ENCODE data around the gene SPECC1. TPM values are rescaled to one million over a fixed set of nuclear protein-coding genes. Genes with fewer than 3 reads are reported as not detected.

Gene SPECC1
- total and polyA plus RNA-seq, 2 donors (not counting 3 experiments of a cell fraction or from before 2014, with no cell fraction given), result 5.3 to 20.4 TPM

GRCh38 chr17:20273741-20274500 is 264.8 kb downstream of the SPECC1 start:
- no peaks in the 10 kb centered on the region for H3K27me3 ChIP-seq (ENCODE audit: control insufficient read depth in 2 of 2, insufficient read depth in 2 of 2, low read length in 2 of 2)
- CTCF ChIA-PET, result interaction anchor here (0.7 kb wide), 1 partner anchor 41 kb away, joined by 4 read pairs; no protein-coding TSS in a partner anchor
- H2AFZ ChIP-seq (ENCODE audit: low read depth, low read length), result no peak overlapping the region
- no TSS peak for BruUV-seq (replicated peaks)
- H4K20me1 ChIP-seq (replicated peaks; ENCODE audit: control insufficient read depth, extremely low read depth, insufficient read depth, low read length), result no peaks in the 10 kb centered on the region
- POLR2A ChIA-PET, result no interaction called here
- no peaks in the 10 kb centered on the region for H3K9me1 ChIP-seq (replicated peaks; ENCODE audit: control insufficient read depth, extremely low read depth, insufficient read depth, low read length)
- no peaks in the 10 kb centered on the region for H3K9me3 ChIP-seq (replicated peaks; ENCODE audit: control insufficient read depth, insufficient read depth, low read length)
- intact Hi-C loops (cut with micrococcal nuclease) (no loop called here), dilution Hi-C loops (cut with MboI; ENCODE audit: extremely low pct_ligation_motif_present, low sequenced_read_pairs) (no loop called here)
- FAIRE-seq, result no peak
- no peak overlapping the region for H3K4me3 ChIP-seq (replicated peaks in 1 of 3; ENCODE audit: insufficient read depth in 1 of 3, low read depth in 1 of 3, low read length in 3 of 3)
- H3K4me1 ChIP-seq (ENCODE audit: control insufficient read depth, extremely low read depth, insufficient read depth, low read length), result no peaks in the 10 kb centered on the region
- H3K4me2 ChIP-seq (ENCODE audit: insufficient read depth, low read length), result no peak overlapping the region
- H3K79me2 ChIP-seq (ENCODE audit: control insufficient read depth, insufficient read depth, low read length), result no peaks in the 10 kb centered on the region
- H3K27ac ChIP-seq (ENCODE audit: insufficient read depth, low read depth, low read length), result no peak overlapping the region
- TF ChIP-seq GATA2 (IDR thresholded peaks at IDR 0.05; ENCODE audit: insufficient read depth, insufficient read length, low read depth, low read length), result no peak
- TF ChIP-seq FOS (IDR thresholded peaks at IDR 0.05; ENCODE audit: borderline replicate concordance, insufficient read depth, low read length), result no peak
- TF ChIP-seq POLR2AphosphoS5 (IDR thresholded peaks at IDR 0.05; ENCODE audit: insufficient read depth, low read depth, low read length), result no peak
- TF ChIP-seq MYC (IDR thresholded peaks at IDR 0.05; ENCODE audit: low read depth, low read length), result no peak
- no peak for TF ChIP-seq JUN (IDR thresholded peaks at IDR 0.05; ENCODE audit: borderline replicate concordance, insufficient read depth, insufficient read length, low read depth)
- no peak overlapping the region for H3K9ac ChIP-seq (replicated peaks; ENCODE audit: extremely low read depth, insufficient read depth, low read length)
- no peaks in the 10 kb centered on the region for H3K36me3 ChIP-seq (ENCODE audit: control insufficient read depth in 2 of 2, extremely low read depth in 1 of 2, insufficient read depth in 2 of 2, low read length in 2 of 2)
- DNase-seq (ENCODE audit: low read depth, low spot score), result no peak

- H3K4me2 ChIP-seq (ENCODE audit: insufficient read depth, low read length), result no peak overlapping the region
- intact Hi-C loops (cut with micrococcal nuclease), result no loop called here
- H2AFZ ChIP-seq (ENCODE audit: low read depth, low read length), result no peak overlapping the region
- H3K9ac ChIP-seq (replicated peaks; ENCODE audit: extremely low read depth, insufficient read depth, low read length), result no peak overlapping the region
- no TSS peak for BruUV-seq (replicated peaks)
- no peaks in the 10 kb centered on the region for H3K36me3 ChIP-seq (ENCODE audit: control insufficient read depth in 2 of 2, extremely low read depth in 1 of 2, insufficient read depth in 2 of 2, low read length in 2 of 2)
- H3K9me1 ChIP-seq (replicated peaks; ENCODE audit: control insufficient read depth, extremely low read depth, insufficient read depth, low read length), result no peaks in the 10 kb centered on the region
- H3K4me1 ChIP-seq (ENCODE audit: control insufficient read depth, extremely low read depth, insufficient read depth, low read length), result no peaks in the 10 kb centered on the region
- dilution Hi-C loops (cut with MboI; ENCODE audit: extremely low pct_ligation_motif_present, low sequenced_read_pairs), result no loop called here
- H3K4me3 ChIP-seq (replicated peaks in 1 of 3; ENCODE audit: insufficient read depth in 1 of 3, low read depth in 1 of 3, low read length in 3 of 3), result no peak overlapping the region
- DNase-seq (ENCODE audit: low read depth, low spot score) (no peak), FAIRE-seq (no peak)
- no peak overlapping the region for H3K27ac ChIP-seq (ENCODE audit: insufficient read depth, low read depth, low read length)
- POLR2A ChIA-PET, result no interaction called here
- CTCF ChIA-PET, result interaction anchor here (2.0 kb wide), 1 partner anchor 49 kb away, joined by 9 read pairs; no protein-coding TSS in a partner anchor
- no peaks in the 10 kb centered on the region for H4K20me1 ChIP-seq (replicated peaks; ENCODE audit: control insufficient read depth, extremely low read depth, insufficient read depth, low read length)
- H3K9me3 ChIP-seq (replicated peaks; ENCODE audit: control insufficient read depth, insufficient read depth, low read length), result no peaks in the 10 kb centered on the region
- no peaks in the 10 kb centered on the region for H3K79me2 ChIP-seq (ENCODE audit: control insufficient read depth, insufficient read depth, low read length)
- H3K27me3 ChIP-seq (ENCODE audit: control insufficient read depth in 2 of 2, insufficient read depth in 2 of 2, low read length in 2 of 2), result no peaks in the 10 kb centered on the region
- TF ChIP-seq POLR2AphosphoS5 (IDR thresholded peaks at IDR 0.05; ENCODE audit: insufficient read depth, low read depth, low read length) (no peak), GATA2 (IDR thresholded peaks at IDR 0.05; ENCODE audit: insufficient read depth, insufficient read length, low read depth, low read length) (no peak), POLR2A (IDR thresholded peaks at IDR 0.05; ENCODE audit: low read depth, low read length) (no peak), MAX (IDR thresholded peaks at IDR 0.05; ENCODE audit: insufficient read depth, insufficient read length) (no peak), FOS (IDR thresholded peaks at IDR 0.05; ENCODE audit: borderline replicate concordance, insufficient read depth, low read length) (no peak)
- TF ChIP-seq, protein P1, sequence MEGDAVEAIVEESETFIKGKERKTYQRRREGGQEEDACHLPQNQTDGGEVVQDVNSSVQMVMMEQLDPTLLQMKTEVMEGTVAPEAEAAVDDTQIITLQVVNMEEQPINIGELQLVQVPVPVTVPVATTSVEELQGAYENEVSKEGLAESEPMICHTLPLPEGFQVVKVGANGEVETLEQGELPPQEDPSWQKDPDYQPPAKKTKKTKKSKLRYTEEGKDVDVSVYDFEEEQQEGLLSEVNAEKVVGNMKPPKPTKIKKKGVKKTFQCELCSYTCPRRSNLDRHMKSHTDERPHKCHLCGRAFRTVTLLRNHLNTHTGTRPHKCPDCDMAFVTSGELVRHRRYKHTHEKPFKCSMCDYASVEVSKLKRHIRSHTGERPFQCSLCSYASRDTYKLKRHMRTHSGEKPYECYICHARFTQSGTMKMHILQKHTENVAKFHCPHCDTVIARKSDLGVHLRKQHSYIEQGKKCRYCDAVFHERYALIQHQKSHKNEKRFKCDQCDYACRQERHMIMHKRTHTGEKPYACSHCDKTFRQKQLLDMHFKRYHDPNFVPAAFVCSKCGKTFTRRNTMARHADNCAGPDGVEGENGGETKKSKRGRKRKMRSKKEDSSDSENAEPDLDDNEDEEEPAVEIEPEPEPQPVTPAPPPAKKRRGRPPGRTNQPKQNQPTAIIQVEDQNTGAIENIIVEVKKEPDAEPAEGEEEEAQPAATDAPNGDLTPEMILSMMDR (IDR thresholded peaks at IDR 0.05; ENCODE audit: extremely low read depth in 1 of 2, insufficient read depth in 1 of 2, low read depth in 1 of 2, low read length in 2 of 2), result no peak
Observed at GRCh38 chr17:20275653-20276052, 266.5 kb downstream of the SPECC1 start.
